ENCODE results near the gene JARID2. TPM values are rescaled to one million over a fixed set of nuclear protein-coding genes. Genes with fewer than 3 reads are reported as not detected.
A peak's percentile ranks its signal among the peaks of the same experiment; 100 is the strongest.

The JARID2 gene
- total and polyA plus RNA-seq, 2 of the 8 experiments (the other 6 are each of a cell fraction or from before 2014, with no cell fraction given), result 60.1 to 239 TPM

DNA sequence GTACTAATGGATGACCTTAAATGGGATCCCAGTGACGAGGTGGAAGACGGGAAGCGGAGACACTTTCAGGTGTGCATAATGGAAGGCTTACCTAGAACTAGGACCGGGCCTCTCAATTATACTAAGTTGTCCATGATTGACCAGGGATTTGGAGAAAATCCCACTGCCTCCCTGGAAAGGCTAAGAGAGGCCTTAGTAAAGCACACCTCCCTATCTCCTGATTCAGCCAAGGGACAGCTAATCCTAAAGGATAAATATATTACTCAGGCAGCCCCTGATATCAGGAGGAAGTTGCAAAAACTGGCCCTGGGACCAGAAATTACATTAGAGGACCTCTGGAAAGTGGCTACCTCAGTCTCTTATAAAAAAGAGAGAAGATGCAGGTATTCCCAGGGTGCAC lies 93.2 kb downstream of the JARID2 start:
- no peak overlapping the region for H3K4me3 ChIP-seq (ENCODE audit: extremely low read depth in 1 of 4, insufficient read depth in 2 of 4, low read depth in 3 of 4, low read length in 4 of 4)
- no peak overlapping the region for H3K14ac ChIP-seq (ENCODE audit: insufficient read length)
- no peak overlapping the region for H2BK12ac ChIP-seq (ENCODE audit: low read depth, low read length)
- H3K56ac ChIP-seq (replicated peaks; ENCODE audit: insufficient read length, low read depth, low read length), result no peak overlapping the region
- no peak overlapping the region for H3K4ac ChIP-seq (replicated peaks; ENCODE audit: insufficient read length, low read depth, low read length)
- H2BK5ac ChIP-seq (ENCODE audit: low read depth, low read length), result no peak overlapping the region
- H2BK120ac ChIP-seq (replicated peaks; ENCODE audit: low read depth, low read length), result no peak overlapping the region
- no peaks in the 10 kb centered on the region for H3K23me2 ChIP-seq (ENCODE audit: low read depth, low read length)
- H3K9me3 ChIP-seq (ENCODE audit: insufficient read depth in 2 of 2, low read depth in 1 of 2, low read length in 1 of 2), result no peaks in the 10 kb centered on the region
- H3K27ac ChIP-seq (ENCODE audit: low read depth, low read length), result no peak overlapping the region
- H3K36me3 ChIP-seq (ENCODE audit: control insufficient read depth in 2 of 4, insufficient read depth in 4 of 4, low read length in 3 of 4), result no peaks in the 10 kb centered on the region
- H2BK15ac ChIP-seq (ENCODE audit: low read length), result no peak overlapping the region
- FAIRE-seq, result no peak
- no peak overlapping the region for H3K4me2 ChIP-seq (ENCODE audit: insufficient read depth in 1 of 2, low read depth in 2 of 2, low read length in 2 of 2)
- H3K27me3 ChIP-seq (replicated peaks in 1 of 4; ENCODE audit: control insufficient read depth in 3 of 4, extremely low read depth in 1 of 4, insufficient read depth in 3 of 4, low read length in 3 of 4), result no peaks in the 10 kb centered on the region
- peaks cover 16 to 37% (median 28%) of the 10 kb centered on the region in 4 experiments for H3K4me1 ChIP-seq (replicated peaks in 1 of 4; ENCODE audit: control insufficient read depth in 3 of 4, insufficient read depth in 4 of 4, low read length in 3 of 4)
- H2BK20ac ChIP-seq (ENCODE audit: low read length), result no peak overlapping the region
- no peak for DNase-seq (ENCODE audit: low read depth in 1 of 2, low spot score in 2 of 2)
- no peak overlapping the region for H4K5ac ChIP-seq (ENCODE audit: insufficient read length, low read depth, low read length)
- WGBS, 2 experiments (ENCODE audit: extremely low coverage in 1 of 2, insufficient coverage in 1 of 2, insufficient read length in 1 of 2, insufficient replicate concordance in 2 of 2, low coverage in 1 of 2, low lambda C conversion rate in 2 of 2, missing lambda C conversion rate in 1 of 2), result 83% methylated on average over 4 of the region's 4 CpGs; no CpG with 5 or more reads in 1 of the 2 experiments
- H4K91ac ChIP-seq (replicated peaks; ENCODE audit: insufficient read length, low read length), result no peak overlapping the region
- H3K79me1 ChIP-seq (ENCODE audit: low read depth, low read length), result 0 out of 2 replicates have a peak, but pooled peaks cover 5% of the 10 kb centered on the region
- H3K79me2 ChIP-seq (ENCODE audit: control insufficient read depth in 1 of 2, insufficient read depth in 2 of 2, low read length in 2 of 2), result peaks cover 90 to 100% of the 10 kb centered on the region in 2 experiments
- no peak overlapping the region for H4K8ac ChIP-seq (ENCODE audit: extremely low read depth, insufficient read depth, low read length)
- H2AFZ ChIP-seq (ENCODE audit: low read length), result no peak overlapping the region
- H3K18ac ChIP-seq (ENCODE audit: extremely low read depth, low read length), result no peak overlapping the region
- peaks cover 48 to 81% of the 10 kb centered on the region in 2 experiments for H4K20me1 ChIP-seq (replicated peaks in 1 of 2; ENCODE audit: control insufficient read depth in 1 of 2, insufficient read depth in 2 of 2, low read length in 2 of 2)
- H3K9ac ChIP-seq (replicated peaks in 1 of 4; ENCODE audit: extremely low read depth in 1 of 4, low read depth in 3 of 4, low read length in 3 of 4), result no peak overlapping the region
- H2AK5ac ChIP-seq (ENCODE audit: low read depth, low read length), result no peak overlapping the region
- ChIA-PET CTCF (ENCODE audit: partially characterized antibody) (interaction anchor here (0.6 kb wide), 1 partner anchor 86 kb away, joined by 3 read pairs; no protein-coding TSS in a partner anchor), POLR2A (ENCODE audit: partially characterized antibody) (interaction anchor here (0.6 to 1.3 kb wide), 6 partner anchors 8 to 1734 kb away, joined by 3 to 6 read pairs (median 4); no protein-coding TSS in a partner anchor)
- TF ChIP-seq POLR2A (IDR thresholded peaks at IDR 0.05; ENCODE audit: control extremely low read depth in 1 of 2, low read depth in 2 of 2, low read length in 2 of 2) (peak in 1 of 2 experiments; percentile 20; a peak in 1 of 3 replicates), TAF1 (IDR thresholded peaks at IDR 0.05; ENCODE audit: low read depth, low read length) (no peak)
- H3K23ac ChIP-seq (ENCODE audit: insufficient read length), result no peak overlapping the region
